HCT116 (cell line): ENCODE results near the gene DNAH9.

Experiments used
- POLR2A ChIP-seq: IDR thresholded peaks from 2 replicates; pipeline ENCODE4 v1.7.0; 2011; ENCODE audit warnings: borderline replicate concordance; ENCODE audit not compliant: insufficient read depth, insufficient read length; ENCODE audit errors: extremely low read depth
- TCF7L2 ChIP-seq: IDR thresholded peaks from 2 replicates; pipeline ENCODE4 v1.7.0; 2011; ENCODE audit warnings: borderline replicate concordance, inconsistent platforms; ENCODE audit not compliant: insufficient read depth, insufficient read length; ENCODE audit errors: extremely low read depth
- ZNF274 ChIP-seq: fragments of 200-500 bp; sonication (Bioruptor generic); IDR thresholded peaks from 2 replicates; pipeline ENCODE4 v1.6.1; 2014; ENCODE audit warnings: mild to moderate bottlenecking, low read depth, low read length, inconsistent platforms
- TF ChIP-seq, protein P1 (sequence below), 3 experiments: fragments of 200-600 bp in 1 of 3; sonication (generic) in 1 of 3; IDR thresholded peaks in 2 of 3; conservative IDR thresholded peaks in 1 of 3; 2 replicates each; pipeline ENCODE4 v1.5.1; 2012 to 2017; ENCODE audit warnings: low read depth in 2 of 3, low read length in 2 of 3, antibody characterized with exemption in 1 of 3, borderline replicate concordance in 1 of 3, control low read depth in 1 of 3, mild to moderate bottlenecking in 1 of 3, mixed read lengths in 1 of 3, mixed run types in 1 of 3, moderate library complexity in 1 of 3; ENCODE audit not compliant: insufficient read depth in 1 of 3
- TF ChIP-seq, protein P2 (sequence below): IDR thresholded peaks from 2 replicates; pipeline ENCODE4 v1.6.1; 2012; ENCODE audit warnings: low read depth
- TF ChIP-seq, protein P3 (sequence below): IDR thresholded peaks from 2 replicates; pipeline ENCODE4 v1.6.1; 2012
- TF ChIP-seq, protein P4 (sequence below): IDR thresholded peaks from 2 replicates; pipeline ENCODE4 v1.6.1; 2012

DNA sequence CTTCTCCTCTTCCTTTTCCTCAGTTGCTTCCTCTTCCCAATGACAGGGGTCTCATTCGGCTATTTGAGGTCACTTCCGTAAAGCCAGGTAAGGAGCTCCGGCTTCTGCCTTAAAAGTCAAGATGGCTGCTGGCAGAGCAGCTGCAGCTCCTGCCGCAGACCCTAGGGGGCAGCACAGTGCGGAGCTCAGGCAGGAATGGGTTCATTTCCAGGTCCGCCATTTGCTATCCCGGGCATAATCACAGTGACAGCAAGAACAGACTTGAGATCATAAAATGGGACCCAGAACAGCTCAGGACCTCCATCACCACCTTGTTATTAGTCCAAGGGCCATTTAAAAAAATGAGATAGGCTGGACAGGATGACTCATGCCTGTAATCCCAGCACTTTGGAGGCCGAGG is 199.5 kb downstream of the DNAH9 start:
- TF ChIP-seq POLR2A = no peak
- TF ChIP-seq, protein P1, sequence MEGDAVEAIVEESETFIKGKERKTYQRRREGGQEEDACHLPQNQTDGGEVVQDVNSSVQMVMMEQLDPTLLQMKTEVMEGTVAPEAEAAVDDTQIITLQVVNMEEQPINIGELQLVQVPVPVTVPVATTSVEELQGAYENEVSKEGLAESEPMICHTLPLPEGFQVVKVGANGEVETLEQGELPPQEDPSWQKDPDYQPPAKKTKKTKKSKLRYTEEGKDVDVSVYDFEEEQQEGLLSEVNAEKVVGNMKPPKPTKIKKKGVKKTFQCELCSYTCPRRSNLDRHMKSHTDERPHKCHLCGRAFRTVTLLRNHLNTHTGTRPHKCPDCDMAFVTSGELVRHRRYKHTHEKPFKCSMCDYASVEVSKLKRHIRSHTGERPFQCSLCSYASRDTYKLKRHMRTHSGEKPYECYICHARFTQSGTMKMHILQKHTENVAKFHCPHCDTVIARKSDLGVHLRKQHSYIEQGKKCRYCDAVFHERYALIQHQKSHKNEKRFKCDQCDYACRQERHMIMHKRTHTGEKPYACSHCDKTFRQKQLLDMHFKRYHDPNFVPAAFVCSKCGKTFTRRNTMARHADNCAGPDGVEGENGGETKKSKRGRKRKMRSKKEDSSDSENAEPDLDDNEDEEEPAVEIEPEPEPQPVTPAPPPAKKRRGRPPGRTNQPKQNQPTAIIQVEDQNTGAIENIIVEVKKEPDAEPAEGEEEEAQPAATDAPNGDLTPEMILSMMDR (IDR thresholded peaks at IDR 0.05 in 2 of 3, conservative IDR thresholded peaks at IDR 0.05 in 1 of 3; ENCODE audit: borderline replicate concordance in 1 of 3, insufficient read depth in 1 of 3, low read depth in 2 of 3, low read length in 2 of 3) = peak in 2 of 3 experiments; percentile 63 to 74; a peak in 4 of 6 replicates
- TF ChIP-seq ZNF274 = no peak
- TF ChIP-seq, protein P2, sequence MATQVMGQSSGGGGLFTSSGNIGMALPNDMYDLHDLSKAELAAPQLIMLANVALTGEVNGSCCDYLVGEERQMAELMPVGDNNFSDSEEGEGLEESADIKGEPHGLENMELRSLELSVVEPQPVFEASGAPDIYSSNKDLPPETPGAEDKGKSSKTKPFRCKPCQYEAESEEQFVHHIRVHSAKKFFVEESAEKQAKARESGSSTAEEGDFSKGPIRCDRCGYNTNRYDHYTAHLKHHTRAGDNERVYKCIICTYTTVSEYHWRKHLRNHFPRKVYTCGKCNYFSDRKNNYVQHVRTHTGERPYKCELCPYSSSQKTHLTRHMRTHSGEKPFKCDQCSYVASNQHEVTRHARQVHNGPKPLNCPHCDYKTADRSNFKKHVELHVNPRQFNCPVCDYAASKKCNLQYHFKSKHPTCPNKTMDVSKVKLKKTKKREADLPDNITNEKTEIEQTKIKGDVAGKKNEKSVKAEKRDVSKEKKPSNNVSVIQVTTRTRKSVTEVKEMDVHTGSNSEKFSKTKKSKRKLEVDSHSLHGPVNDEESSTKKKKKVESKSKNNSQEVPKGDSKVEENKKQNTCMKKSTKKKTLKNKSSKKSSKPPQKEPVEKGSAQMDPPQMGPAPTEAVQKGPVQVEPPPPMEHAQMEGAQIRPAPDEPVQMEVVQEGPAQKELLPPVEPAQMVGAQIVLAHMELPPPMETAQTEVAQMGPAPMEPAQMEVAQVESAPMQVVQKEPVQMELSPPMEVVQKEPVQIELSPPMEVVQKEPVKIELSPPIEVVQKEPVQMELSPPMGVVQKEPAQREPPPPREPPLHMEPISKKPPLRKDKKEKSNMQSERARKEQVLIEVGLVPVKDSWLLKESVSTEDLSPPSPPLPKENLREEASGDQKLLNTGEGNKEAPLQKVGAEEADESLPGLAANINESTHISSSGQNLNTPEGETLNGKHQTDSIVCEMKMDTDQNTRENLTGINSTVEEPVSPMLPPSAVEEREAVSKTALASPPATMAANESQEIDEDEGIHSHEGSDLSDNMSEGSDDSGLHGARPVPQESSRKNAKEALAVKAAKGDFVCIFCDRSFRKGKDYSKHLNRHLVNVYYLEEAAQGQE = no peak
- TF ChIP-seq, protein P3, sequence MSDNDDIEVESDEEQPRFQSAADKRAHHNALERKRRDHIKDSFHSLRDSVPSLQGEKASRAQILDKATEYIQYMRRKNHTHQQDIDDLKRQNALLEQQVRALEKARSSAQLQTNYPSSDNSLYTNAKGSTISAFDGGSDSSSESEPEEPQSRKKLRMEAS = no peak
- TF ChIP-seq, protein P4, sequence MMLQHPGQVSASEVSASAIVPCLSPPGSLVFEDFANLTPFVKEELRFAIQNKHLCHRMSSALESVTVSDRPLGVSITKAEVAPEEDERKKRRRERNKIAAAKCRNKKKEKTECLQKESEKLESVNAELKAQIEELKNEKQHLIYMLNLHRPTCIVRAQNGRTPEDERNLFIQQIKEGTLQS = no peak
- TF ChIP-seq TCF7L2 = no peak
